Medulla oblongata (tissue), 1 donor: Measurements from ENCODE around the gene TWSG1.

Source experiments
- DNase-seq: peaks from one replicate; pipeline ENCODE4 v3.0.0-alpha.2; 2015; ENCODE audit errors: extremely low spot score

TWSG1 gene

DNA sequence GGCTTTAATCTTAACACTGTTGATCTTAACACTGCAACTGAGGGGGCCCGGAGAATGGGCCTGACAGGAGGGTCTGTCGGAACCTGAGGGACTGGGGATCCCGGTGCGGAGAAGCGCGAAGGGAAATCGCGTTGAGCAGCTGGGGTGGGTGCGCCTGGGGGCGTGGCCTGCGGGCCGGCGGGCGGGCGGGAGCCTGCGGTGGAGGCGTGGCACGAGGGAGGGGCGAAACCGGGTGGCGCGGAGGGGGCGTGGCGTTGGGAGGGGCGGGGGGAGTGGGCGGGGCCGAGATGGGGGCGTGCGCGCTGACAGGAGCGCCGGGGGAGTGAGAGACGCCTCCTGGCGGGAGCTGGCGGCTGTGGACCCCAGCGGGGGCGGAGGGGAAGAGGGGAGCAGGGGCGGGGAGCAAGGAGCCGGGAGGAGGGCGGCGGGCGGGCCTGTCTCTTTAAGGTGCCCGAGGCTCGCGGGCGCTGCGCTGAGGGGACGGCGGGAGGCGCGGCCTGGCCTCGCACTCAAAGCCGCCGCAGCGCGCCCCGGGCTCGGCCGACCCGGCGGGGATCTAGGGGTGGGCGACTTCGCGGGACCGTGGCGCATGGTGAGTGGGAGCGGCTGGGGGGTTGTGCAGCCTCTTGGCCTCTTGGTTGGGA lies at the start of gene TWSG1:
TWSG1 (plus strand) TSS at position 445 of the 644 bp plus-strand sequence. CDS start 2,457 bp downstream, outside the sequence.
- DNase-seq: peak; percentile 94

DNA sequence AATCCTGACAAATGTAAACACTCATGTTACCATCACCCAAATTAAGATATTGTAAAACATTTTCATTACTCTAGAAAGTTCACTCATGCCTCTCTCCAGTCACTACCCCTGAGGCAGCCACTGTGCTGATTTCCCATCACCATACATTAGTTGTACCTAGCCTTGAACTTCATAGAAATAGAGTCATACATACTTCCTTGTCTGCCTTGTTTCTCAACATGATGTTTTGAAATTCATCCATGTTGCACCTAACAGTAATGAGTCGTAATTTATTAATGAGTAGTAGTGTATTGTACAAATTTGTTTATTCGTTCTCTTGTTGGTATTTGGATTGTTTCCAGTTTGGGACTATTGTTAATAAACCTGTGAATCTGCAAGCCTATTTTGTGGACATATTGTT lies 49.0 kb upstream of the TWSG1 start:
- DNase-seq: no peak

DNA sequence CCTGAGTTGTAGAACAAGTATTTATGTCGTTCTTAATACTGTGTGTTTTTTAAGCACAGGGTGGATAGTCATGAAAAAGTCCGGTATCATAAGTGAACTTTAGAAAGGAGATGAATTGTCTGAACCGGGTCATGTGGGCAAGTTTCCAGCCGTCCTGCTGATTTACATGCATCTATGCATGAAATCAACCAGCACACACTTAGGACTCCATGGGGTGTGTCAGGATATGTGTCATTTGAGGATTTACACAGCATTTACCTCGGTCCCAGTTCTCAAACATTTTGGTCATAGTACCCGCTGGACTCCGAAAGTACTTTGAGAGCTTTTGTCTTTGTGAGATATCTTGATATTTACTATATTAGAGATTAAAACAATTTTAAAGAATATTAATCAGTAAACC lies 47.5 kb upstream of the TWSG1 start:
- no peak for DNase-seq

DNA sequence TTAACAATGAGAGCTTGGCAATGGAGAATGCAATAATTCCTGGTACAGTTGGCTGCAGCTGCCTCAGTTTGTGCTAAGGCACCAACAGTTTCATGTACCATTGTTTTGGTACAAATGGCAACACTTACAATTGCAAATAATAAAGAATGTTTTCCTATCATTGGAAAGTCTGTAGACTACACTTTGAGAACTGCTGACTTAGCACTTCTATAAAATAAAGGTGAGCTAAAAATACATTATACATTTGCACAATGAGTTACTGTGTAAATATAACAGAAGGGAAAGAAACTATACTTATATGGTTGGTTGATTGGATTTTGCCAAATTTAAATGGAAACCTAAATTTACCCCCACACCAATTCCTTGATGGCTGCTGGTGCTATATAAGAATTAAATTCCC lies 44.9 kb upstream of the TWSG1 start:
- no peak for DNase-seq

DNA sequence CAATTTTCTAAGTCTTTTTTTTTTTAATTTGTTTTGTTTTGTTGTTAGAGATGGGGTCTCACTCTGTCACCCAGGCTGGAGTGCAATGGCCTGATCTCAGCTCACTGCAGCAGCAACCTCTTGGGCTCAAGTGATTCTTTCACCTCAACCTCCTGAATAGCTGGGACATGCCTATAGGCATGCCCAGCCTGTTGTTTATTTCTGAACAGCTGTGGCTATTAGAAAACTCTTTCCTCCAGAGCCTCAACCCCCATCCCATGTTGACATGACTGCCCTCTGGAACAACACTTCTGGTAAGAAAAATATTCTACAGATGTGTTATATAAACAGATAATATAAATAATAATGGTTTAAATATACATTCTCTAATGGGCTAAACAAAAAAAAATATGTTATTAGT lies 44.4 kb upstream of the TWSG1 start:
- DNase-seq: no peak

DNA sequence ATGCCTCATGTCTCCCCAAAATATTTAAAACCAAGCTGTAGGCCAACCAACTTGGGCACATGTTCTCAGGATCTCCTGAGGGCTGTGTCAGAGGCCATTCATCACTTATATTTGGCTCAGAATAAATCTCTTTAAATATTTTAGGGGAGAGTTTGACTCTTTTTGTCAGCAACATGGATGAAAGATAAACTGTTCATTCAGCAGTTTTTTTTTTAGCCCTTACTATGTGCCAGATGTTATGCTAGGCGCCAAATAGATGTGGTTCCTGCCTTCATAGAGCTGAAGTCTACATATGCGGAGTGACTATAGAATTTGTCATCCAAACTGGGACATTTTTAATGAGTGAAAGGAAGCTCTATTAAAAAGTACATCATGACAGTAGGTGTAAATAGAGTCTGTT lies 42.5 kb upstream of the TWSG1 start:
- DNase-seq: no peak

DNA sequence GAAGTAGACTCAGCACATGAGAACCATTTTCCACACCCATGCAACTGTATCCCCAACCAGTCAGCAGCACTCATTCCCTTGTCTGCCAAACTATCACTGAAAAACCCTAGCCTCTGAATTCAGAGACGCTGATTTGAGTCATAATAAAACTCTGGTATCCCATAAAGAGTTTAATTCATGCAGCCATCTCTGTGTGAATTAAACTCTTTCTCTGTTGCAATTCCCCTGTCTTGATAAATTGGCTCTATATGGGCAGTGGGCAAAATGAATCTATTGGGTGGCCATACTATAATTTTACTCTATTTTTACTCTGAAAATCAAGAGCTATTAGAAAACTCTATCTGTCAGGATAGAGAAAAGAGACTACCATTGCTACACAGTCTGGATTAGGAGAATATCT lies 40.6 kb upstream of the TWSG1 start:
- DNase-seq: no peak

DNA sequence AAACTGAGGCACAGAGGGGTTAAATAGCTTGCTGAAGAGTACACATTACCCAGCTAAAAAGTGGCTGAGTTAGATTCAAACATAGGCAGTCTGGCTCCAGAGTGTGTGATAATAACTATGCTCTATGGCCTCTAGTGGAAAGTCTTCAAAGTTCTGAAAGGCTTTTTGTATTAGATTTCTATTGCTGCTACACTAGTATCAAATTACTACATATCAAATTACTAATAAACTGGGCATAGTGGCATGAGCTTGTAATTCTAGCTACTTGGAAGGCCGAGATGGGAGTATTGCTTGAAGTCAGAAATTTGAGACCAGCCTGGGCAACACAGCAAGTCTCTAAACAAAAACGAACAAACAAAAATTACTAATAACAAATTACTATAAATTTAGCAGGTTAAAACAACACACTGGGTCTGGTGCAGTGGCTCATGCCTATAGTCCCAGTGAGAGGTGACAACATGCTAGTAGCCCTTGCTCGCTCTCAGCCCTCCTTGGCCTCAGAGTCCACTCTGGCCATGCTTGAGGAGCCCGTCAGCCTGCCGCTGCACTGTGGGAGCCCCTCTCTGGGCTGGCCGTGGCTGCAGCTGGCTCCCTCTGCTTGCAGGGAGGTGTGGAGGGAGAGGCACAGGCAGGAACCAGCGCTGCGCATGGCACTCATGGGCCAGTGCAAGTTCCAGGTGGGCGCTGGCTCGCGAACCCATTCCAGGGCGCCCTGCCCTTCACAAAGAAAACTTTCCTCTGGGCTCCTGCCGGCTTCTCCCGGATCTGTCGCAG lies 38.2 kb upstream of the TWSG1 start:
- no peak for DNase-seq

DNA sequence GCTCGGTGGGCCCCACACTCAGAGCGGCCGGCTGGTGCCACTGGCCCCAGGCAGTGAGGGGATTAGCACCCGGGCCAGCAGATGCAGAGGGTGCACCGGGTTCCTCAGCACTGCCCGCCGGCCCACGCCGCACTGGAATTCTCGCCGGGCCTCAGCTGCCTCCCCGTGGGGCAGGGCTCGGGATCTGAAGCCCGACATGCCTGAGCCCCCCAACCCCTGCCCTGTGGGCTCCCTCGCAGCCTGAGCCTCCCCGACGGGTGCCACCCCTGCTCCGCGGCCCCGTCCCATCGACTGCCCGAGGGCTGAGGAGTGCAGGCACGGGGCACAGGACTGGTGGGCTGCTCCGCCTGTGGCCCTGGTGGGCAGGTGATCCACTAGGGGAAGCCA lies 37.6 kb upstream of the TWSG1 start:
- no peak for DNase-seq

DNA sequence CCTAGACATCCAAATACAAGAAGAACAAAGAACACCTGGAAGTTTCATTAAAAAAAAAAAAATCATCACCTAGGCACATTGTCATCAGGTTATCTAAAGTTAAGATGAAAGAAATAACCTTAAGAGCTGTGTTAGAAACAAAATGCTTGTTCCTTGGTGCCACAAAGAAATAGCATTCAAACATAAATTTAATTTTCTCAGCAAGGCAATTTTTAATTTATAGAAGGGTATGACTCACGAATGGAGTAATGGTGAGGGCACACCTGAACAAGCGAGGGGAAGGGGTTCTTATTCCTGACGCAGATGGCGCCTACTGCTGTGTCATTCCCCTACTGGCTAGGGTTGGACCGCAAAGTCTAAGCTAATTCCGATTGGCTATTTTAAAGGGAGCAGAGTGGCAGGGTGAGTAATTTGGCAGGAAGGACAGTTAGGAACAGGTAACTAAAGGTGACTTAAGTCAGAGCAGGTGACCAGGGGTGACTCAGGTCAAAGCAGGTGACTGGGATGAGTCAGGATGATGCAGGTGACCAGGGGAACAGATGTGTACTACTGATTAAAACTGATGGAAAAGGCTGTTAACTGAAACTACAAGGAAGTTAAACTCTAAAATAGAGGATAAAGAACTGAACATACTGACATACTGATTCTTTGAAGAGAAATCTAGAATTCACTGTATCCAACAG lies 30.0 kb upstream of the TWSG1 start:
- DNase-seq: no peak

DNA sequence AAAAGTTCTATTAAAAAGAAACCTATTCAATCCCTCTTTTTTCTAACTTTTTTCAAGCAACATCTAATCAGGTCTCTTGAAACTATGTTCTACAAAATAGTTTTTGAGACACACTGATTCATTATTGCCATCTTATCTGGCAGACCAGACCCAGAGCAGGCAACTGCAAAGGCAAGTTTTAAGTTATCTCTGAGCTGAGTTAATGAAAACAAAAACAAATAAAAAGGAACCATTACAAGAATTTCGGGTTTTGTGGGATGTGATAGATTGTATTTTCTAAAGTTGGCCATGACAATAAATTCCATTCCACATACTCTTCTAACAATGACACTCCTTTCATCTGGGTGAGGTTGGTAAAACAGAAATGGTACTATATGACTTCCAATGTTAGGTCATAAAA lies 15.2 kb upstream of the TWSG1 start:
- no peak for DNase-seq

DNA sequence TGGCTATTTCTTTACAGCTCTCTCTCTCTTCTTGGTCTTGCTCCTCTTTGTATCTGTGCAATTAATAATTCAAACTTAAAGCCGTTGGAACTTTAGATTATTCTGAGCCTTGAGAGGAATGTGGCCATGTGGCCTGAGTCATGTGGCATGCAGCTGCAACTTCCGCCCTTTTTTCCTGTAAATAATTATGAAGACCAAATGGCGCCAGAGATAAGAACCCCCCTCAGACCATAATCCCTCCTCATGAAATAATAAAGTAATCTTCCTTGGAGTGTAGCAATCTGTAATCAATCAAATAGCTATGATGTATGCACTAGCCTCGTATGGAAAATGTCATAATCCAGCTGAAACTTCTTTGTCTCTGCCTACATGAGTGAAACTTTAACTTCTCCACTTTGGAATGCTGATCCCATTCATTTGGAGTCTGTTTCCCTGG lies 13.5 kb upstream of the TWSG1 start:
- no peak for DNase-seq

DNA sequence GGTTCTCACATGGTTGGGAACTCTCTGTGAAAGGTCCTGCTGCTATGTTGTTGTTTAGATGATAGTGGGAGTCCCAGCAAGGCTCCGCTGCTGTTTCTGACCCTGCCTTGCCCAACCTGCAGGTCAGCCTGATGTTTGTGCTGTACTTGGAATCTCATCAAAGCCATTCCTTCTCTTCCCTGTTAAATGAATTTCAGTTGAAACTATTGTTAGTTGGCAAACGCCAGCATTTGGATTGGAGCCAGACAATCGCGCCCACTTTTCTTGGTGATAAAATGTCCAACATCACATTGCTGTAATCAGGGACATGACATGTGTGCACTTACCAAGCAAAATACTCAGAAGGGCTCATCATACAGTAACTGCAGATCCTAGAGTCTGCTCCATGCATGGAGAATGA lies 12.8 kb upstream of the TWSG1 start:
- DNase-seq: no peak

DNA sequence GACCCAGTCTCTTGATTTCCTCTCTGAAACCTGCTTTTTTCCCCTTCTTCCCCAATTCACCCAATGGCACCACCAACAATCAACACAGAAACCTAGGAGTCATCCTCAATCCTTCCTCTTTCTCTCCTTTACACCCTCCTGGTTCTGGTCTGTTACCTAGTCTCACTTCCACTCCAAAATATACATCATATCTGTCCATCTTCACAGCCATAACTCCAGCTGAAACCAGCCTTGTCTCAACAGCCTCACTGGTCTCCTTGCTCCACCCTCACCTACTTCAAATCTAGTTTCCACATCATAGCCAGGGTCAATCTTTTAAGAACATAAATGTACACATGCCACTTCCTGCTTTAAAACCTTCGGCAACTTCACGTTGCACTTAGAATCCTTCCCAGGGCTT lies 11.8 kb upstream of the TWSG1 start:
- DNase-seq: no peak

DNA sequence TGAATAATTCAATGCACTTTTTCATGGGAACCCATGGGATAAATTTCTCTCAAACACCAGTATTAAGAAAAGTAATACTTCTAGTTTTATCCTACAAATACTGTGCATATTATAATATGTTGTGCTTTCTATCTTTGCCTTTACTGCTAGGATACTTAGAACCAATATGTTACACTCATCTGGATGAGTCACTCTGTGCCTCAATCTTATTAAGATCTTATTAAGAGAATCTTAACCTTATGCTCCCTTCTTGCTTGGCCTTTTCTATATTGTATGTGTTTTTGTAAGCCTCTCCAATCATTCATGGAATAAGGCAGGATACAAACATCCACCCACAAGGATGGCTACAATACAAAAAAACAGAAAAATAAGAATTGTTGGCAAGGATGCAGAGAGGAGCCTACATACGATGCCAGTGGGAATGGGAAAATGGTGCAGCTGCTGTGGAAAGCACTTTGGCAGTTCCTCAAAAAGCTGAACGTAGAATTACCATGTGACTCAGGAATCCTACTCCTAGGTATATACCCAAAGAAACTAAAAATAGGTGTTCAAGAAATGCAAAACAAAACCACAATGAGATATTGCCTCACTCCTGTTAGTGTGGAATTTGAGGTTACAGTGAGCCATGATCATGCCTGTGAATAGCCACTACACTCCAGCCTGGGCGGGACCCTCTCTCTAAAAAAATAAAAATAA lies 10.7 kb upstream of the TWSG1 start:
- DNase-seq: no peak

DNA sequence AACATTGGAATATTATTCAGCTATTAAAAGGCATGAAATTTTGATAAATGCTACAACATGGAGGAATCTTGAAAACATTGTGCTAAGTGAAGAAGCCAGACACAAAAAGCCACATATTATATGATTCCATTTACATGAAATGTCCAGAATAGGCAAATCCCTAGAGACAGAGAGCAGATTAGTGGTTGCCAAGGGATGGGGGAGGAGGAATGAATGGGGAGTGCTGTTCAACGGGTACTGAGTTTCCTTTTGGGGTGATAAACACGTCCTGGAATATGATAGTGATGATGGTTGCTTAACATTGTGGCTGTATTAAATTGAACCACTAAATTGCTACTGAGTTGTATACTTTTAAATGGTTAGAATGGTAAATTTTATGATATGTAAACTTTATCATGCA lies 8.9 kb upstream of the TWSG1 start:
- no peak for DNase-seq

DNA sequence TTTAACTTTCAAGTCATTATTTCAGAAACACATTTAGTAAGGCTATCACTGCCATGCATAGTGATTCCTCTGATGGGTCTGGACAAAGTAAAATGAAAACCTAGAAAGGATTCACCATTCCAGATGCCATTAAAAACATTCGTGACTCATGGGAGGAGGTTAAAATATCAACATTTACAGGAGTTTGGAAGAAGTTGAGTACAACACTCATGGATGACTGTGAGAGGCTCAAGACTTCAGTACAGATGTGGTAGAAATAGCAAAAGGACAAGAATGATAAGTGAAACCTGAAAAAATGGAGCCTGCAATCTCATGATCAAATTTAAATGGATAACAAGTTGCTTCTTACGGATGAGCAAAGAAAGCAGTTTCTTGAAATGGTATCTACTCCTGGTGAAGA lies 5.8 kb upstream of the TWSG1 start:
- DNase-seq: no peak

DNA sequence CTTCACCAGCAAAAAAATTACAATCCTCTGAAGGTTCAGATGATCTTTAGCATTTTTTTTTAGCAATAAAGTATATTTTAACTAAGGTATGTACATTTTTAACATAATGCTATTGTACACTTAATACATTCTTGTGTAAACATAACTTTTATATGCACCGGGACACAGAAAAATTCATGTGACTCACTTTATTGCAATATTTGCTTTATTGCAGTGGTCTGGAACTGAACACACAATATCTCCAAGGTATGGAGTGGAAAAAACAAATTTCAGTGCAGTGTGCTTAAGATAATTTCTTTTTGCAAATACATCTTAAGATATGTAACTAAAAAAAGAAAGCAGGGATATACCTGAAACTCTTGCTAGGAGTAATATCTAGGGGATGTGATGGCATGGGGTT lies 5.1 kb upstream of the TWSG1 start:
- no peak for DNase-seq

DNA sequence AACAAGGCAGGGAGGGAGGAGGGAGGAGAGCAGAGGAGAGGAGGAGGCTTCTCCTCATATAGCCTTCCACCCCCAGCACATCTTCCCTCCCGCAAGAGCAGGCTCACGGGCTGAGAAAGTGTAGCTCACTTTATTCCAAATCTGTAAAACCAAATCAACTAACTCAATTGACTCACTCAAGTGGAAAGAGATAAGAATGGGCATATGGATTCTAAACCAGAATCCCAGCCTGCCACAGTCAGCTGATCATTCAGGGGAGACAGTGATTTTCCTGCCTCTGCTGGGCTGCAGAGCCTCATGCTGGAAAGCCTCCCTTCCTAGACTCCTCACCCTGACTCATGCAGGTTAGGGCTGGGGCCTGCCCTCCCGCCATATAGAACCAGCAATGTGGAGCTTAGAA lies 4.2 kb upstream of the TWSG1 start:
- no peak for DNase-seq

DNA sequence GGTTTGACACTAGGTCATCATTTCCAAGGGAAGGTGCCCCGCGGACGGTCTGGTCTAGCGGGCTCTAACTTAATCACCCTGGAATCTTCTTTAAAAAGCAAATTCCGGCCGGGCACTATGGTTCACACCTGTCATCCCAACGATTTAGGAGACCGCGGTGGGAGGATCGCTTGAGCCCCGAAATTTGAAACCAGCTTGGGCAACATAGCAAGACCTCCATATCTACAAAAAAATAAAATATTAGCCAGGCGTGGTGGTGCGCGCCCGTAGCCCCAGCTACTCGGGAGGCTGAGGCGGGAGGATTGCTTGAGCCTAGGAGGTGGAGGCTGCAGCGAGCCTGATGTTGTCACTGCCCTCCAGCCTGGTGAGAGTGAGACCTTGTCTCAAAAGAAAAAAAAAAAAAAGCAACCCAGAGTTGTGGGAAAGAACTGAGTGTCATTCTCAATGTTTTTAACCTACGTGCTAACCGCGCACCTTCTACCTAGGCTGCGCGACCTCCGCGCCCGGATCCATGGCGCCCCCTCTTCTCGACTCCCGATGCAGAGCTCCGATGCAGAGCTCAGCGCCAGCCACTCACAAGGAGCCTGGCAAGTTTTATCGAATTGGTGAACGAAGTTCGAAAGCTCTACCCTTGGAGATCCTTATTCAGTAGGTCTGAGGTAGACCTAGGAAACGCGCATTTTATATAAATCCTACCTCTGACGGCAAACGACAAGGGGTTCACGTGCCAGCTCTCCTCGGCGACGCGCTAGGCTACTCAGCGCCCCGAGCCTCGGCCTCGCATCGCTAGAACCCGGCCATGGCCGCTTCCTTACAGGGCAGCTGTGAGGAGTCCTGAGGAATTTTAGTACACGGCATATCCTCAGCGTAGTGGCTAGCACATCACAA lies 888 bp upstream of the TWSG1 start:
- DNase-seq: no peak

DNA sequence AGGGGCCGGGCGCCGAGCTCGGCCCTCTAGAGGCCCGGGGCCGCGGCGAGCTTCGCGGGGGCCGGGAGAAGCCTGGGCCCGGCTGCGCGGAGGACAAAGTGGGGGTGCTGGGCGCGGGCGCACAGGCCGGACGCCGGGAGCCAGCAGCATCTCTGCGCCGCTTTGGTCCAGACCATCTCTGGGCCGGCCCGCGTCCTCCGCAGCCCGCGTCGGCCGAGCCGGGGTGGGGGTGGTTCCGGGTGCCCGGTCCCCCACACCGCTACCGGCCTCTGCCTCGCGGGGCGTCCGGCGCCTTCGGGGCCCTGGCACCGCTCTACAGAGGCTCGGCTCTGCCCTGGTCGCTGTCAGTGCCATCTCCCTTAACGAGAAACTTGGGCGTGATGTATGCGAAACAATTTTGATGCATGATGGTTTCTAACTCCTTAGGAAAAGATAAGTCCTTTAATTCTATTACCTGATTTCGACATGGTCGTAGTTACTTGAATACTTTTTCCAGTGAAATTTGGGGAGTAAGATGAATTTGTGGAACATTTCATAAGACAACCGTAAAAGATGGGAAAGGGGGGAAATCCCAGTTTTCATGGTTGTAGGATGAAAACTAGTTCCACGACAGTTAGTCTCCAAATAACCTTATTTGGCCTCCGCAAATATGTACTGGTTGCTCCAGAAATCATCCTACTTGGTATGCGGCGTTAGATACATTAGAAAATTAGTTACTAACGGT lies 562 bp downstream of the TWSG1 start:
- peak; percentile 34 for DNase-seq
